ENCODE results near the gene TRUB1. TPM values are rescaled to one million over a fixed set of nuclear protein-coding genes. Genes with fewer than 3 reads are reported as not detected.

Gene TRUB1
- total RNA-seq, 4 donors from 2014 or later, result 11.8 to 16.8 (median 15.2) TPM

GRCh38 chr10:114956466-114956865 is 18.5 kb downstream of the TRUB1 start:
- no peaks in the 10 kb centered on the region for H3K4me1 ChIP-seq
- TF ChIP-seq EP300 (IDR thresholded peaks at IDR 0.05) (no peak), CTCF (IDR thresholded peaks at IDR 0.05) (no peak), POLR2AphosphoS5 (IDR thresholded peaks at IDR 0.05) (no peak), POLR2A (IDR thresholded peaks at IDR 0.05) (no peak)
- H3K27me3 ChIP-seq, result no peaks in the 10 kb centered on the region
- no peak overlapping the region for H3K27ac ChIP-seq
- H3K9me3 ChIP-seq, result no peaks in the 10 kb centered on the region
- H3K4me3 ChIP-seq, result no peak overlapping the region
- 66 to 67% methylated on average over 2 of the region's 2 CpGs for WGBS, 2 donors (ENCODE audit: low coverage in 1 of 2)
- ATAC-seq, result no peak
- H3K36me3 ChIP-seq, result peaks cover 0 to 21% of the 10 kb centered on the region in 2 donors

GRCh38 chr10:114957122-114957521 is 19.1 kb downstream of the TRUB1 start:
- ATAC-seq, result no peak
- Histone ChIP-seq H3K4me3 (no peak overlapping the region), H3K27me3 (no peaks in the 10 kb centered on the region), H3K36me3 (peaks cover 0 to 26% of the 10 kb centered on the region in 2 donors), H3K4me1 (no peaks in the 10 kb centered on the region), H3K9me3 (no peaks in the 10 kb centered on the region), H3K27ac (no peak overlapping the region)
- no peak for TF ChIP-seq CTCF (IDR thresholded peaks at IDR 0.05)
- WGBS, 2 donors (ENCODE audit: low coverage in 1 of 2), result 60% methylated on average over 1 of the region's 1 CpG; no CpG with 5 or more reads in 1 of the 2 donors

- no peaks in the 10 kb centered on the region for H3K9me3 ChIP-seq
- H3K27me3 ChIP-seq, result no peaks in the 10 kb centered on the region
- ATAC-seq, result no peak
- peaks cover 0 to 32% of the 10 kb centered on the region in 2 donors for H3K36me3 ChIP-seq
- no peak overlapping the region for H3K4me3 ChIP-seq
- 63 to 95% methylated on average over 2 of the region's 2 CpGs for WGBS, 2 donors (ENCODE audit: low coverage in 1 of 2)
- H3K27ac ChIP-seq, result no peak overlapping the region
- TF ChIP-seq CTCF (IDR thresholded peaks at IDR 0.05) (no peak), POLR2AphosphoS5 (IDR thresholded peaks at IDR 0.05) (no peak), POLR2A (IDR thresholded peaks at IDR 0.05) (no peak), EP300 (IDR thresholded peaks at IDR 0.05) (no peak)
- H3K4me1 ChIP-seq, result no peaks in the 10 kb centered on the region
Observed at GRCh38 chr10:114957673-114958072, 19.7 kb downstream of the TRUB1 start.

- Histone ChIP-seq H3K27me3 (no peaks in the 10 kb centered on the region), H3K4me3 (no peak overlapping the region), H3K36me3 (peaks cover 0 to 42% of the 10 kb centered on the region in 2 donors), H3K4me1 (peaks cover 0 to 6% (median 0%) of the 10 kb centered on the region in 3 donors), H3K27ac (no peak overlapping the region), H3K9me3 (no peaks in the 10 kb centered on the region)
- 95 to 100% methylated on average over 2 of the region's 2 CpGs for WGBS, 2 donors (ENCODE audit: low coverage in 1 of 2)
- no peak for ATAC-seq
- TF ChIP-seq POLR2A (IDR thresholded peaks at IDR 0.05) (no peak), CTCF (IDR thresholded peaks at IDR 0.05) (no peak), EP300 (IDR thresholded peaks at IDR 0.05) (no peak), POLR2AphosphoS5 (IDR thresholded peaks at IDR 0.05) (no peak)
Observed at GRCh38 chr10:114962441-114962840, 24.4 kb downstream of the TRUB1 start.

- 86 to 94% methylated on average over 1 to 3 of the region's 4 CpGs for WGBS, 2 donors (ENCODE audit: low coverage in 1 of 2)
- Histone ChIP-seq H3K36me3 (peaks cover 0 to 42% of the 10 kb centered on the region in 2 donors), H3K9me3 (no peaks in the 10 kb centered on the region), H3K4me3 (no peak overlapping the region), H3K27me3 (no peaks in the 10 kb centered on the region), H3K4me1 (peaks cover 0 to 6% (median 0%) of the 10 kb centered on the region in 3 donors), H3K27ac (no peak overlapping the region)
- no peak for ATAC-seq
- no peak for TF ChIP-seq POLR2A (IDR thresholded peaks at IDR 0.05)
- no peak for TF ChIP-seq POLR2AphosphoS5 (IDR thresholded peaks at IDR 0.05)
- no peak for TF ChIP-seq CTCF (IDR thresholded peaks at IDR 0.05)
- TF ChIP-seq EP300 (IDR thresholded peaks at IDR 0.05), result no peak
Observed at GRCh38 chr10:114963908-114964307, 25.9 kb downstream of the TRUB1 start.

All from gastroesophageal sphincter (tissue), 4 donors.